GM19238 (cell line): ENCODE results near the gene CDH13.

Source experiments
- DNase-seq: peaks from one replicate; pipeline ENCODE4 v3.0.0; 2011; ENCODE audit warnings: low spot score; ENCODE audit not compliant: insufficient read length

CDH13 gene

GRCh38 chr16:83733301-83733700 lies 1106.5 kb downstream of the CDH13 start:
- DNase-seq, result no peak

GRCh38 chr16:83734136-83734535 lies 1107.4 kb downstream of the CDH13 start:
- no peak for DNase-seq

GRCh38 chr16:83737729-83738354 lies 1111.1 kb downstream of the CDH13 start:
- DNase-seq, result no peak

GRCh38 chr16:83738923-83739503 lies 1112.2 kb downstream of the CDH13 start:
- DNase-seq, result no peak

- DNase-seq, result no peak
Observed at GRCh38 chr16:83742124-83742899, 1115.5 kb downstream of the CDH13 start.

GRCh38 chr16:83743241-83743640 lies 1116.5 kb downstream of the CDH13 start:
- no peak for DNase-seq

- DNase-seq, result no peak
Observed at GRCh38 chr16:83743720-83744119, 1117.0 kb downstream of the CDH13 start.

GRCh38 chr16:83744441-83744981 lies 1117.7 kb downstream of the CDH13 start:
- no peak for DNase-seq

- no peak for DNase-seq
Observed at GRCh38 chr16:83746611-83747010, 1119.8 kb downstream of the CDH13 start.

GRCh38 chr16:83747936-83748335 lies 1121.2 kb downstream of the CDH13 start:
- no peak for DNase-seq

GRCh38 chr16:83755391-83755790 lies 1128.6 kb downstream of the CDH13 start:
- DNase-seq, result no peak

- no peak for DNase-seq
Observed at GRCh38 chr16:83762141-83762991, 1135.6 kb downstream of the CDH13 start.

GRCh38 chr16:83762992-83763358 lies 1136.2 kb downstream of the CDH13 start:
- no peak for DNase-seq

- no peak for DNase-seq
Observed at GRCh38 chr16:83768986-83769385, 1142.2 kb downstream of the CDH13 start.

- no peak for DNase-seq
Observed at GRCh38 chr16:83769397-83770008, 1142.7 kb downstream of the CDH13 start.

- DNase-seq, result no peak
Observed at GRCh38 chr16:83771306-83771942, 1144.7 kb downstream of the CDH13 start.

- no peak for DNase-seq
Observed at GRCh38 chr16:83772806-83773205, 1146.0 kb downstream of the CDH13 start.

- DNase-seq, result no peak
Observed at GRCh38 chr16:83774066-83774465, 1147.3 kb downstream of the CDH13 start.

- no peak for DNase-seq
Observed at GRCh38 chr16:83776944-83777343, 1150.2 kb downstream of the CDH13 start.

GRCh38 chr16:83779886-83780285 lies 1153.1 kb downstream of the CDH13 start:
- no peak for DNase-seq

GRCh38 chr16:83785455-83785854 lies 1158.7 kb downstream of the CDH13 start:
- DNase-seq, result no peak
